ENCODE results near the gene PHACTR3. TPM values are rescaled to one million over a fixed set of nuclear protein-coding genes. Genes with fewer than 3 reads are reported as not detected.

The PHACTR3 gene
- total RNA-seq, 4 donors from 2014 or later = 0.26 to 3.2 (median 0.57) TPM

GRCh38 chr20:59585714-59586409 is 18.5 kb upstream of the PHACTR3 start:
- Histone ChIP-seq H3K27me3 (no peaks in the 10 kb centered on the region), H3K4me1 (peaks cover 0 to 7% of the 10 kb centered on the region in 2 donors), H3K27ac (no peak overlapping the region), H3K36me3 (no peaks in the 10 kb centered on the region), H3K4me3 (no peak overlapping the region), H3K9me3 (no peaks in the 10 kb centered on the region)
- TF ChIP-seq CTCF (IDR thresholded peaks at IDR 0.05) = no peak
- TF ChIP-seq POLR2A (IDR thresholded peaks at IDR 0.05) = no peak
- intact Hi-C loops (cut with DNase I; ENCODE audit: low total_unique reads) = no loop called here
- no peak for DNase-seq

DNA sequence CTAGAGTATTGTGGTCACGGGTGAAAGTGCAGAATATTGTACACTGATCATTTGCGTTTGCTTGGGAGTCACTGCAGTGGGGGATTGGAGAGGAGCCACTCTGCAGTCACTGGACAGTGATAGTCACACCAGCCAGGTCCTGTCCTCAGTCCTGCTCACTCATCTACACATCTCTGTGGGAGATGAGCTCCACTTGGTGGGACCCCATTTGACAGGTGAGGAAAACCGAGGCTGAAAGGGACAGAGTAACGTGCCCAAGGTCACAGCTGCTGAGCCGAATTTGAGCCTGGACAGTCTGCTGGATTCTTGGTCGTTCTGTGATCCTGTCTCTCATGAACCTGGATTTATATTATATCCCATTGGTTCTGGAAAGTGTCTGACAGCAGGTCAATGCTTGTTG is 17.7 kb upstream of the PHACTR3 start:
- peaks cover 0 to 7% of the 10 kb centered on the region in 2 donors for H3K4me1 ChIP-seq
- TF ChIP-seq CTCF (IDR thresholded peaks at IDR 0.05) (no peak), POLR2A (IDR thresholded peaks at IDR 0.05) (no peak)
- H3K27ac ChIP-seq = no peak overlapping the region
- no peak for DNase-seq
- no peaks in the 10 kb centered on the region for H3K27me3 ChIP-seq
- no peak overlapping the region for H3K4me3 ChIP-seq
- intact Hi-C loops (cut with DNase I; ENCODE audit: low total_unique reads) = no loop called here
- no peaks in the 10 kb centered on the region for H3K36me3 ChIP-seq
- no peaks in the 10 kb centered on the region for H3K9me3 ChIP-seq

- no peak for DNase-seq
- no peaks in the 10 kb centered on the region for H3K36me3 ChIP-seq
- H3K27ac ChIP-seq = no peak overlapping the region
- TF ChIP-seq POLR2A (IDR thresholded peaks at IDR 0.05) (no peak), CTCF (IDR thresholded peaks at IDR 0.05) (no peak)
- H3K4me1 ChIP-seq = peaks cover 0 to 7% of the 10 kb centered on the region in 2 donors
- no peak overlapping the region for H3K4me3 ChIP-seq
- no peaks in the 10 kb centered on the region for H3K27me3 ChIP-seq
- H3K9me3 ChIP-seq = no peaks in the 10 kb centered on the region
- intact Hi-C loops (cut with DNase I; ENCODE audit: low total_unique reads) = no loop called here
These were observed 16.8 kb upstream of the PHACTR3 start for GRCh38 chr20:59587570-59587969.

GRCh38 chr20:59588236-59588855 is 16.0 kb upstream of the PHACTR3 start:
- Histone ChIP-seq H3K27ac (no peak overlapping the region), H3K9me3 (no peaks in the 10 kb centered on the region), H3K4me3 (no peak overlapping the region), H3K4me1 (peaks cover 0 to under 1% of the 10 kb centered on the region in 2 donors), H3K27me3 (no peaks in the 10 kb centered on the region), H3K36me3 (no peaks in the 10 kb centered on the region)
- no peak for TF ChIP-seq POLR2A (IDR thresholded peaks at IDR 0.05)
- no peak for TF ChIP-seq CTCF (IDR thresholded peaks at IDR 0.05)
- DNase-seq = no peak
- intact Hi-C loops (cut with DNase I; ENCODE audit: low total_unique reads) = no loop called here

GRCh38 chr20:59589086-59589684 is 15.2 kb upstream of the PHACTR3 start:
- intact Hi-C loops (cut with DNase I; ENCODE audit: low total_unique reads) = no loop called here
- no peak for DNase-seq
- H3K4me1 ChIP-seq = no peaks in the 10 kb centered on the region
- TF ChIP-seq CTCF (IDR thresholded peaks at IDR 0.05) (no peak), POLR2A (IDR thresholded peaks at IDR 0.05) (no peak)
- no peak overlapping the region for H3K4me3 ChIP-seq
- no peaks in the 10 kb centered on the region for H3K36me3 ChIP-seq
- no peaks in the 10 kb centered on the region for H3K27me3 ChIP-seq
- no peak overlapping the region for H3K27ac ChIP-seq
- H3K9me3 ChIP-seq = no peaks in the 10 kb centered on the region
